Measurements from ENCODE around the gene PTCH1.

GRCh38 chr9:95434116-95435073 is 82.4 kb downstream of the PTCH1 start:
- TF ChIP-seq EZH2 (IDR thresholded peaks at IDR 0.05) (no peak), POLR2AphosphoS5 (IDR thresholded peaks at IDR 0.05; ENCODE audit: borderline replicate concordance, low read depth, low read length) (no peak), FOXP2 (optimal IDR thresholded peaks at IDR 0.05; ENCODE audit: control extremely low read depth, extremely low read length, insufficient read depth) (no peak)
